ENCODE measurements around the gene NDC80.

Gene NDC80

DNA sequence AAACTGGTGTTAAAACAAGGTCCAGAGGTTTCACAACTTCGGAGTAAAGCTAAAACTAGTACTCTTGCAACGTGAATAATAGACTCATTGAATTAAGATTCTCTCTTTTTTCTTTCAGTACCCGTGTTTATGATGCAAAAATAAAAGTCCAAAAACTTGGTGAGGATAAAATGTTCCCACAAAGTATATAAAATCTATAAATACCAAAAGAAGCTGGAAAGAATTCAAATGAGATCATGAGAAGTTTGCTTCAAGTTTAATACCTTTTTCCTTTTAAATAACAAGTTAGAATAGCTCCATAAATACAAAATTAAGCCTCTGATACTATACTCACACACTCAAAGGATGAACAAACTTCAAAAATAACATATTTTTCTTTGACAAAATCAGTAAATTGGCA, 34.1 kb upstream of the NDC80 start:
- no peaks in the 10 kb centered on the region for H3K4me1 ChIP-seq (ENCODE audit: low read length)

DNA sequence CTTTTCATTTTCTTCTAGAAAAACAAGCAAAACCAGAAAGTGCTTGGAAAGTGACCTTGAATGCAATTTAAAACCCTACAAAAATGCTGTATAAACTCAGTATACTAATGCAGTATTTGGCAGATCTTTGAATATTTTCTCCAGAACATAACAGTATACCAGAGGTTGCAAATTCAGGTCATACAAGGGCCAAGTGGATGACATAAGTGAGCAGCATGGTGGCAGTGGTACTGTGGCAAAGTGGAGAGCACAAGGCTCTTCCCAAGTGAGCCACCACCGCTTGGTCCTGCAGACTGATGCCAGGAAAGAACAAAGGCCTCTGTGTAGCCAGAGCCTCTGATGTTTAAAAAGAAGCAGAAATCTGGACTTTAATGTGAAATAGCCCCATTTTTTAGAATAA, 33.1 kb upstream of the NDC80 start:
- no peaks in the 10 kb centered on the region for H3F3A ChIP-seq (ENCODE audit: insufficient read depth, low read length)
- no peak for TF ChIP-seq EZH2 (optimal IDR thresholded peaks at IDR 0.05; ENCODE audit: low read depth, low read length)
- no peak for TF ChIP-seq EZH2phosphoT487 (IDR thresholded peaks at IDR 0.05; ENCODE audit: low read length)
- TF ChIP-seq, protein P1, sequence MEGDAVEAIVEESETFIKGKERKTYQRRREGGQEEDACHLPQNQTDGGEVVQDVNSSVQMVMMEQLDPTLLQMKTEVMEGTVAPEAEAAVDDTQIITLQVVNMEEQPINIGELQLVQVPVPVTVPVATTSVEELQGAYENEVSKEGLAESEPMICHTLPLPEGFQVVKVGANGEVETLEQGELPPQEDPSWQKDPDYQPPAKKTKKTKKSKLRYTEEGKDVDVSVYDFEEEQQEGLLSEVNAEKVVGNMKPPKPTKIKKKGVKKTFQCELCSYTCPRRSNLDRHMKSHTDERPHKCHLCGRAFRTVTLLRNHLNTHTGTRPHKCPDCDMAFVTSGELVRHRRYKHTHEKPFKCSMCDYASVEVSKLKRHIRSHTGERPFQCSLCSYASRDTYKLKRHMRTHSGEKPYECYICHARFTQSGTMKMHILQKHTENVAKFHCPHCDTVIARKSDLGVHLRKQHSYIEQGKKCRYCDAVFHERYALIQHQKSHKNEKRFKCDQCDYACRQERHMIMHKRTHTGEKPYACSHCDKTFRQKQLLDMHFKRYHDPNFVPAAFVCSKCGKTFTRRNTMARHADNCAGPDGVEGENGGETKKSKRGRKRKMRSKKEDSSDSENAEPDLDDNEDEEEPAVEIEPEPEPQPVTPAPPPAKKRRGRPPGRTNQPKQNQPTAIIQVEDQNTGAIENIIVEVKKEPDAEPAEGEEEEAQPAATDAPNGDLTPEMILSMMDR (IDR thresholded peaks at IDR 0.05; ENCODE audit: low read length): no peak
- H3K27me3 ChIP-seq (replicated peaks; ENCODE audit: insufficient read depth, low read length): no peaks in the 10 kb centered on the region
- no peak overlapping the region for H2AFZ ChIP-seq (ENCODE audit: low read length)
- no peaks in the 10 kb centered on the region; the same call in 1 of the 2 replicates for H3K36me3 ChIP-seq (replicated peaks; ENCODE audit: insufficient read depth, low read length)
- no peaks in the 10 kb centered on the region for H3K4me1 ChIP-seq (ENCODE audit: low read length)
- no peaks in the 10 kb centered on the region for H3K79me2 ChIP-seq (ENCODE audit: low read length)
- no peaks in the 10 kb centered on the region for H3K9me2 ChIP-seq (replicated peaks; ENCODE audit: insufficient read depth, low read length)
- H3K9me3 ChIP-seq (replicated peaks; ENCODE audit: insufficient read depth, low read length): no peaks in the 10 kb centered on the region
- no peak overlapping the region for H3K4me3 ChIP-seq (ENCODE audit: low read length)
- H3K27ac ChIP-seq (ENCODE audit: low read length): no peak overlapping the region
- H4K20me1 ChIP-seq (ENCODE audit: insufficient read depth, low read length): no peaks in the 10 kb centered on the region
- no peak overlapping the region for H3K9ac ChIP-seq (ENCODE audit: low read length)
- DNase-seq: no peak
- no peak overlapping the region for H3K4me2 ChIP-seq (ENCODE audit: low read depth, low read length)

More for the DNA sequence above, 34.1 kb upstream of the NDC80 start:
- Histone ChIP-seq H3K79me2 (ENCODE audit: low read length) (no peaks in the 10 kb centered on the region), H3K4me3 (ENCODE audit: low read length) (no peak overlapping the region), H3K4me2 (ENCODE audit: low read depth, low read length) (no peak overlapping the region), H3F3A (ENCODE audit: insufficient read depth, low read length) (no peaks in the 10 kb centered on the region), H3K36me3 (replicated peaks; ENCODE audit: insufficient read depth, low read length) (no peaks in the 10 kb centered on the region; the same call in 1 of the 2 replicates), H3K27me3 (replicated peaks; ENCODE audit: insufficient read depth, low read length) (no peaks in the 10 kb centered on the region), H3K9ac (ENCODE audit: low read length) (no peak overlapping the region), H2AFZ (ENCODE audit: low read length) (no peak overlapping the region), H3K9me3 (replicated peaks; ENCODE audit: insufficient read depth, low read length) (no peaks in the 10 kb centered on the region), H3K9me2 (replicated peaks; ENCODE audit: insufficient read depth, low read length) (no peaks in the 10 kb centered on the region), H4K20me1 (ENCODE audit: insufficient read depth, low read length) (no peaks in the 10 kb centered on the region), H3K27ac (ENCODE audit: low read length) (no peak overlapping the region)
- TF ChIP-seq EZH2 (optimal IDR thresholded peaks at IDR 0.05; ENCODE audit: low read depth, low read length): no peak
- TF ChIP-seq EZH2phosphoT487 (IDR thresholded peaks at IDR 0.05; ENCODE audit: low read length): no peak
- TF ChIP-seq, protein P1 (IDR thresholded peaks at IDR 0.05; ENCODE audit: low read length): no peak
- no peak for DNase-seq

DNA sequence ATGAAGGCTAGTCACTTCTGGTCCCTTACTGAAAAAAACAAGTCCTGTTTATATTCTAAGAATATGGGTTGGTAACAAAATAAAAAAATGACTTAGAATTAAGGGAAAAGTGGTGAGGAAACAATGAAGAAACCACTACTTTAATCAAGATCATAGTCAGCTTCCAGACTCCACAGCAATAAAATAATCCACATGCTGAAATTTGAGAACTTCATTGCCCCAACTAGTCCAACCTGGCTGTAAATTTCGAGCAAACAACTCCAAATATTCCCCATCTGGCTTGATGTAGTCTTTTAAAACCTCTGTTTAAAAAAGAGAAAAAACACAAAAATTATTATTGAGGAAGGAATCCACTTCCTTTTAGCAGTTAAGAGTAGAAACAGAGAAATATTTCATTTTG, 32.5 kb upstream of the NDC80 start:
- Histone ChIP-seq H3K9me3 (replicated peaks; ENCODE audit: insufficient read depth, low read length) (no peaks in the 10 kb centered on the region), H4K20me1 (ENCODE audit: insufficient read depth, low read length) (no peaks in the 10 kb centered on the region), H3K27ac (ENCODE audit: low read length) (no peak overlapping the region), H2AFZ (ENCODE audit: low read length) (no peak overlapping the region), H3K36me3 (replicated peaks; ENCODE audit: insufficient read depth, low read length) (no peaks in the 10 kb centered on the region; the same call in 1 of the 2 replicates), H3F3A (ENCODE audit: insufficient read depth, low read length) (no peaks in the 10 kb centered on the region), H3K4me1 (ENCODE audit: low read length) (no peaks in the 10 kb centered on the region), H3K9me2 (replicated peaks; ENCODE audit: insufficient read depth, low read length) (no peaks in the 10 kb centered on the region), H3K27me3 (replicated peaks; ENCODE audit: insufficient read depth, low read length) (no peaks in the 10 kb centered on the region), H3K4me2 (ENCODE audit: low read depth, low read length) (no peak overlapping the region), H3K4me3 (ENCODE audit: low read length) (no peak overlapping the region), H3K9ac (ENCODE audit: low read length) (no peak overlapping the region), H3K79me2 (ENCODE audit: low read length) (no peaks in the 10 kb centered on the region)
- DNase-seq: no peak
- no peak for TF ChIP-seq EZH2 (optimal IDR thresholded peaks at IDR 0.05; ENCODE audit: low read depth, low read length)
- no peak for TF ChIP-seq EZH2phosphoT487 (IDR thresholded peaks at IDR 0.05; ENCODE audit: low read length)
- TF ChIP-seq, protein P1 (IDR thresholded peaks at IDR 0.05; ENCODE audit: low read length): no peak
